NCI-H2029 (cell line): ENCODE data around the gene PKMYT1.
A peak's percentile ranks its signal among the peaks of the same experiment; 100 is the strongest.

Experiments
- DNase-seq: peaks from one replicate; lab custom pipeline; 2025; lab: John Stamatoyannopoulos, UW

Gene PKMYT1

GRCh38 chr16:2996298-2996697 is 16.1 kb upstream of the PKMYT1 start:
- DNase-seq: no peak

- DNase-seq: no peak
These were observed 12.3 kb upstream of the PKMYT1 start for GRCh38 chr16:2992383-2993081.

GRCh38 chr16:2991566-2992261 is 11.5 kb upstream of the PKMYT1 start:
- no peak for DNase-seq

DNA sequence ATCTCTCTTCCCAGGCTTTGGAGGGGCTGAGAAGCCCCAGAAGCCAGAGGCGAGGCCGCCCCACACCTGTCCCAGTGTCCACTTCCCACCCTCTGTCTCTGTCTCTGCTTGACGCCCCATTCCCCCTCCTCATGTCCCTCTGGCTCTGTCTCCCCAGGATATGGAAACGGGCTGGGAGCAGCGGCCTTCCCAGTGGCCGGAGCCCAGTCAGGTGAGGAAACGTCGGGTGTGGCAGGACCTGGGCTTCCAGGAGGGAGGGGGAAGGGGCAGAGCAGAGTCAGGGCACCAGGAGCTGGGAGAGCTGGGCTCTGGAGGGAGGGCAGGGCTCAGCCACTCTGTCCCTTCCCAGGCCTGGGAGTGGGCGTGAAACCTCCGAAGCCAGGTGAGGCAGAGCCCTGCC is 10.6 kb upstream of the PKMYT1 start:
- DNase-seq: no peak

DNA sequence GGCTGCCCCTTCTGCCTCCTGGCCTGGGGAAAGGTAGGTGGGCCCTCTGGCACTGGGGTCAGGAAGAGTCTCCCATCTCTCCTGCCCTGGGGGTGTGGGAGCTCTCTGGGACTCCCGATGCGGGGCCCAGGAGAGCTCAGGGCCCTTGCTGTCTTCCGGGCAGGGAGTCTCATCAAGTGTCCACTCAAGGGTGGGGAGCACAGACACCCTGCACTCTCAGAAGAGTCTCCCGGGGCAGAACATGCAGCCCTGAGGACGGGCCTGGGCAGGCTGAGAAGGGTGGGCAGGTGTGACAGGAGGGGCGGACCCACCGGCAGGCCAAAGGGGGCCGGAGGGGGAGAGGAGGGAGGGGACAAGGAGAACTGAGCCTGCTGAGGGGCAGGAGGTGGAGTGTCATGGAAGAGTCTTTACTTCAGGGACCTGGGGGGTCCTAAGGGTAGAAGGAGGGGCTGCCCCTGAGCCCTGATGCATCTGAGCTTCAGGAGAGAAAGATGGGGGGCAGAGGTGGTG is 8.4 kb upstream of the PKMYT1 start:
- DNase-seq: no peak

- DNase-seq: no peak
These were observed 7.6 kb upstream of the PKMYT1 start for GRCh38 chr16:2987833-2988232.

GRCh38 chr16:2987286-2987685 is 7.0 kb upstream of the PKMYT1 start:
- no peak for DNase-seq

DNA sequence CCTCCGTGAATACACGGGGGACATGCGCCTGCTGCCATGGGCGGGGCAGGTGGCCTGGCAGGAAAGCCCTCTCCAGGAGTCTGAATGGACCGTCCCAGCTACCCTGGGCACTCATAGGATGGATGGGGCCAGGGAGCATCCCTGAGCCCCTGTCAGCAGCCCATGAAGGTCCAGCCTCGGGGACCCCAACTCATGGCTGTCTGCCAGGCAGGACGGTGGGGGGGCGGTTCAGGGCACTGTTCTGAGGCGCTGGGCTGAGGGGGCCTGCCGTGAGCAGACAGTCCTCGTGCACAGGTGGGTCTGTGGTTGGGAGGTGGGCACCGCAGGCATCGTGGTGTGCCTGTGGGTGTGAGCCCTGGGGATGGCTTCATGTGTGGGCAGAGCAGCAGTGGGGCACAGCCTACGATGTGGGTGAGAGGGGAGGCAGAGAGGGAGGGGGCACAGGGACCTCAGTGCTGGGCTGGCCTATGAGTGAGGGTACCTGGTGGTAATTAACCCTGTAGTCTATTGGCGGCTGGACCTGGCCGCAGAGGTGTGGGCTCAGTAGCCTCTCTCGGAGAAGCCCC is 6.5 kb upstream of the PKMYT1 start:
- DNase-seq: no peak

GRCh38 chr16:2985893-2986355 is 5.7 kb upstream of the PKMYT1 start:
- DNase-seq: peak; percentile 26

DNA sequence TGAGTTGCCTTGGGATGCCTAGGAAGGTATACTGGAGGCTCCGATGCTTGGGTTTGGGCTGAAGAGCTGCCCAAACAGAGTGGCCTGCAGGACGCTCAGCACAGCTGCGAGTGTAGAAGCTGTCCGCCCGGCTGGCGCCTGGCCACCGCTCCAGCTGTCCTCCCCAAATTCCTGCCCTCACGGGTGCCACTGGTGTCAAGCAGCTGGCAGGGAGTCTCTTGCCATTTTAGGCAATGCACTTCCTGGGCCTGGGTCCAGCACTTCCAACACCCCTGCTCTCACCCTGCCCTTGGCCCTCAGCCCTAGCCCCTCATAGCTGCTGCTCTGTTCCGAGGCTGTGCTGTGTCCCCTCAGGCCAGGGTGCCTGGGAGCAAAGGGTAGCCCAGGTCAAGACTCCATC is 5.2 kb upstream of the PKMYT1 start:
- DNase-seq: peak; percentile 17

DNA sequence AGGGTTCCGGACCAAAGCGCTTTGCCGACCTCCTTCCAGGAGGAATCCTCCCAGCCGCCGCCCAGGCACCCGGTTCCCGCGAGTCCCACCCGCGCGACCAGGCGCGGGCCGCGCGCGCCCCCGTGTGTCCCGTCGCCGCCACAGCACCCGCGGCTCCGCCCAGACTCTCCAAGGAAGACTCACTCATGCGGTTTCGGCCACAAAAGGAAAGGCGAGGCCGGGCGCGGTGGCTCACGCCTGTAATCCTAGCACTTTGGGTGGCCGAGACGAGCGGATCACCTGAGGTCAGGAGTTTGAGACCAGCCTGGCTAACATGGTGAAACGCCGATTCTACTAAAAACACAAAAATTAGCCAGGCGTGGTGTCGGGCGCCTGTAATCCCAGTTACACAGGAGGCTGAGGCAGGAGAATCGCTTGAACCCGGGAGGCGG is 3.5 kb upstream of the PKMYT1 start:
- DNase-seq: peak; percentile 66

- no peak for DNase-seq
These were observed 2.2 kb upstream of the PKMYT1 start for GRCh38 chr16:2982402-2982801.

DNA sequence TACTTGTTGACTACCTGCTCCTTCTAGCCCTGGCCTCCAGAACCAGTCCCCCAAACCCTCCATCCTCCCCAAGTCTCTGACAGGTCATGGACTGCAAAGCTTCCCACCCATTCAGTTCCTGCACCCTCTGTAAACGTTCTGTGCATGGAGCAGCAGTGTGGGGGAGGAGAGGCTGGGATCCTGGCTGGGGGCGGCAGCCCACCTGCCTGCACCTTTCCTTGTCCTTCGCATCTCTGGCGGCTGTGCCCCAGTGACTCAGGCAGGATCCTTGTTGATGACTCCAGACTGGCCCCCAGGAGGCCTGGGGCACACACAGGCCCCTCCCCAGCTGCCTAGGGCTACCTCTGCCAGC is 1.6 kb upstream of the PKMYT1 start:
- DNase-seq: no peak

DNA sequence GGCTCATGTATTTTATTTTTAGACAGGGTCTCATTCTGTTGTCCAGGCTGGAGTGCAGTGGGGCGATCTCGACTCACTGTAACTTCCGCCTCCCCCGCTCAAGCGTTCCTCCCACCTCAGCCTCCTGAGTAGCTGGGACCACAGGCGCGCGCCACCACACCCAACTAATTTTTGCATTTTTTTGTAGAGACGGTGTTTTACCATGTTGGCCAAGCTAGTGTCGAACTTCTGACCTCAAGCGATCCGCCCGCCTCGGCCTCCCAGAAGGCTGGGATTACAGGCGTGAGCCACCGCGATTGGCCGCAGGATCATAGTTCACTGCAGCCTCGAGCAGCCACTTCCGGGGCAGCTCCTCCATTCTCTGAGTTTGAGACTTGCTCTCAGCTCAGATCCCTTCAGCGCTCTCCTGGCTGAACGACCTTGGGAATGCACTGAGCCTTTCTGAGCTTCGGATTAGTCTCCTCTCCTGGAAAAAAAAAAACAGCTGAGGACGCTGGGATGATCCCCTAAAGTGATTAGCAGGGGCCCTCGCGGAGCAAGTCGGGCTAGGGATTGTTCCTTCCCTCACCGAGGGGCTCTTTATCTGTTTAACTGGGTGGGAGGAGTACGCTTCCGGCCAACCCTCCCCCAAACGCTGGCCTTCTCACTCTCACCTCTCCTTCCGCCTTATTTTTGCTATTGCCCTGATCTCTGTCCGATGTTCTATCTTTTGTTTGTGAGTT is 1.1 kb upstream of the PKMYT1 start:
- no peak for DNase-seq

DNA sequence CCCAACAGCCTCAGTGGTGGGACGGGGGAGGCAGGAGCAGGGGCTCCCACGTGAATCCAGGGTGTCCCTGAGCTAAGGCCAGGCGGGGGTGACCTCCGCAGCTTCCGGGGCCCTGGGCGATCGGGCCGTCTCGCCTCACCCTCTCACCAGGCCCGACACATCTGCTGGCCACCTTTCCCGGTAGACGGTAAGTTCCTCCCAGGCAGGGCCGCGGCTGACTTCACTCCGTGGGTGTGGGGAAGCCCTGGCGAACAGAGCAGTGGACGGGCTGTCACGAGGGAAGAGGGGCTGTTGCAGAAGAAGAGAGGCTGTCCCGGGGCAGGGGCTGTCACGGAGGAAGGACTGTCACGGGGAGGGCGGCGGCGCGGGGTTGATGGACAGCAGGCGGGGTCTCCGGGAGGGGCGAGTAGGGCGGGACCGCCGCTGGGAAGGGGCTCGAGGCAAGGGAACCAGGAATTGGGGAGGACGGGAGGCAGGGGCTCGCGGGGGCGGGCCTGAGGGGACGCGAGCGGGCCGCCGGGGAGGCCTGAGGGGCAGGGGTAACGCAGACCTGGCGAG is 498 bp downstream of the PKMYT1 start:
- no peak for DNase-seq

DNA sequence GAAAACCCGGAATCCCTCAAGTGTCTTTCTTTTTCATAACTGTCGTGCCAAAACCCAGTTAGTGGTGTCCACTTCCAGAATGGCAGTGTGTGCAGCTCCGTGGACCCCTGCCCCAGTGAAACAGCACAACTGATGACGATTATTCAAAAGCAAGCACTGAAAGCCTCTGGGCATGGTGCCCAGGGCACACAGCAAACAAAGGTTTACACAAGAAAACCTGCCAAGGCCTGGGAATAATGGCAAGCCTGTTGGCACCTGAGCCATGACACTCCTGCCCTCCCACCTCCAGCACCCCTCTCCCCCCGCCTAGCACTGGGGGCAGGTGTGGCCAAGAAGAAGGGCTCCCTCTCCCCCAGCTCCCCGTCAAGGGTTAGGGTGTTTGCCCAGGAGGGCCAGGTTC is 2.8 kb downstream of the PKMYT1 start:
- peak; percentile 94 for DNase-seq

DNA sequence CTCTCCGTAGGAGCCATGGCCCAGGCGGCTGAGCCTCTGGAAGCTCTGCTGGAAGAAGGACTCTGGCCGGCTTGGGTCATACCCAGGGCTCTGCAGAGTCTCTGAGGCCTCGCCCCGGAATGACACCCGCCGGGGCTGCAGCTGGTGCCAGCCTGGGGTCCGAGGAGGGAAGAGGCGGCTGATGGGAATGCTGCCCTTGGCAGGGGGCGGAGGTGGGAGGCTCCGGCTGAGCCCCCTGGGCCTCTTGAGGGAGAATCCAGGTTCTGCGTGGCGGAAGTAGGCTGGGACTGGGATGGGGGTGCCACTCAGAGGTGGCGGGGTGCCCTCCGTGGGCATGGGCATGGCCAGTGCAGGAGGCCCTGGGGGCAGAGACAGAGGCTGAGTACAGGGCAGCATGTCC is 3.6 kb downstream of the PKMYT1 start:
- no peak for DNase-seq

- DNase-seq: no peak
These were observed 4.0 kb downstream of the PKMYT1 start for GRCh38 chr16:2976201-2976600.

DNA sequence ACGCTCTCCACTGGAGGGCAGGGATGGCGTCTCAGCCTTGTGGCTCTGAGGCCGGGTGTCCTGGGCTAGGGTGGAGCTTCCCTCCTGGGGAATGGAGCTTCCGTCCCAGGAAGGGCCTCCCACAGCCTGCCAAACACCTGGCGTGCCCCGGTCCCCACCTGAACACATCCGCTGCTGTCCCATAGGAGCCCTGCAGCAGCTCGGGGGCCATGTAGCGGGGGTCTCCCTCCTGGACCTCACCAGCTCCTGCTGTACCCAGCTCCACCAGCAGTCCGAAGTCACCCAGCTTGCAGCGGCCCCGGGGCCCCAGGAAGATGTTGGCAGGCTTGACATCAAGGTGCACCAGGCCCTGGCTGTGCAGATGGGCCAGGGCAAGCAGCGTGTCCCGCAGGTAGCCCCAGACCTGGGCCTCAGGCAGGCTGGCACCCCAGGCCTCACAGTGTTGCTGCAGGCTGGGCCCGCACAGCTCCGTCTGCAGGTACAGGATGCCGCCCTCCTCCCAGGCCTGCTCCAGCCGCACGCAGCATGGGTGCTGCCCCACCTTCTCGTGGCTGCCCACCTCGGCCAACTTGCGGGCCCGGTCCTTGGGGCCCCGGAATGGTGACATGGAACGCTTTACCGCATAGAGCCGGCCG is 5.0 kb downstream of the PKMYT1 start:
- DNase-seq: no peak

DNA sequence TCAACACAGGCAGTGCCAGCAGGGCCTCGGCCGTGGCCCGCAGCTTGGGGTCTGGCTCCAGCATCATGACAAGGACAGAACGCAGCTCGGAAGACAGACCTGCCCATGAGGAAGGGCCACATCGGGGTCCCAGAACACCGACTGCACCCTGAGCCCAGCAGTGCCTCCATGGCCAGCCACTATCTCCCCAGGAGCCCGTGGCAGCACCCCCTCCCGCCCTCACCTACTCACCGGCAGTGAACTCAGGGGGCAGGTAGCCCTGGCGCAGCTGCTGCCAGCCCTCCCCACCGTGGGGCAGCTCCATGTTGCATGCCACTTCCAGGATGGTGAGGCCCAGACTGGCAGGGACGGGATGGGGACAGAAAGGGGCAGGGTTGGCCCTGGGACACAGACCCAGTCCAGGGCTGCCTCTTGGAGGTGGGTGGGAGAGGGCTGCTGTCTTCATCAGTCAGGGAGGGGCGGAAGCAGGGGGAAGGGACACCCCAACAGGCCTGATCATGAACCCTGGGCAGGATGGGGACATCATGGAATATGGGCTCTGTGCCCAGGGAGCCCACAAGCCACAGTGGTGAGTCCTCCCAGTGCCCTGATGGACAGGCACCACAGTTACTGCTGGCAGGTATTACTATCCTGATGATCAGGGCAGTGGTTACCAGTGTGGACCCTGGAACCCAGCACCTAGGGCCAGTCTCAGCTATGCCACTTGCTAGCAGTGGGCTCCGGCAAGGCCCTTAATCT is 5.8 kb downstream of the PKMYT1 start:
- no peak for DNase-seq
